ENCODE data around the gene LYZL4.

- no peak for TF ChIP-seq POLR2AphosphoS5 (IDR thresholded peaks at IDR 0.05)
- TF ChIP-seq CTCF (IDR thresholded peaks at IDR 0.05; ENCODE audit: poor library complexity, severe bottlenecking) = no peak
- no peak for TF ChIP-seq RAD21 (conservative IDR thresholded peaks at IDR 0.05)
- no peak for TF ChIP-seq TAF1 (IDR thresholded peaks at IDR 0.05; ENCODE audit: low read depth)
- TF ChIP-seq SMC3 (conservative IDR thresholded peaks at IDR 0.05; ENCODE audit: poor library complexity) = no peak
- TF ChIP-seq EP300 (conservative IDR thresholded peaks at IDR 0.05; ENCODE audit: poor library complexity, severe bottlenecking) = no peak
- no peak for TF ChIP-seq REST (IDR thresholded peaks at IDR 0.05; ENCODE audit: borderline replicate concordance)
- TF ChIP-seq EZH2 (IDR thresholded peaks at IDR 0.05; ENCODE audit: borderline replicate concordance, insufficient read depth, low read length, poor library complexity, severe bottlenecking) = no peak
- TF ChIP-seq MXI1 (conservative IDR thresholded peaks at IDR 0.05; ENCODE audit: poor library complexity, severe bottlenecking) = no peak
Observed at GRCh38 chr3:42368861-42369260, 41.5 kb downstream of the LYZL4 start.
